Fibroblast of lung (primary cell): ENCODE measurements around the gene PMM1.

Experiments used
- EZH2 ChIP-seq: IDR thresholded peaks from 2 replicates; pipeline ENCODE4 v1.5.1; 2012; ENCODE audit warnings: low read length, control low read depth, mild to moderate bottlenecking; ENCODE audit errors: missing control alignments
- TF ChIP-seq, protein P1 (sequence below), 2 donors: IDR thresholded peaks in 1 of 2; conservative IDR thresholded peaks in 1 of 2; 1 replicate in 1 of 2; 2 replicates in 1 of 2; pipeline ENCODE4 v1.5.1; 2011 to 2012; ENCODE audit warnings: low read length in 2 of 2, control low read depth in 1 of 2, inconsistent platforms in 1 of 2, low read depth in 1 of 2, mild to moderate bottlenecking in 1 of 2

DNA sequence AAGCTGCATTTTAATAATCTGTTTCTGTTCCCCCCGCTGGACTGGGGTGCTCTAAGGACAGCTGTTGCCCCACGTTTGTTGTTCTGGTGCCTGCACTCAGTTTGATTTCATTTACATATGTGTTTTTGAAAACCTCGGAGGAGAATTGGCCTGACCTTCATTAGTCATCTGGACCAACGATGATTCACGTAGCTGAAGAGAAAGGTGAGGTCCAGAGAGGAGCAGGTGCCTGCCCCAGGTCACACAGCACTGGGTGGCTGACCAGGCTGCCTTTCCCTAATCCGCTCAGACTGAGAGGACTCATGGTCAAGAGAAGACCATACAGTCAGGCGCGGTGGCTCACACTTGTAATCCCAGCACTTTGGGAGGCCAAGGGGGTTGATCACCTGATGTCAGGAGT lies 25.1 kb downstream of the PMM1 start:
- TF ChIP-seq EZH2: no peak
- TF ChIP-seq, protein P1, sequence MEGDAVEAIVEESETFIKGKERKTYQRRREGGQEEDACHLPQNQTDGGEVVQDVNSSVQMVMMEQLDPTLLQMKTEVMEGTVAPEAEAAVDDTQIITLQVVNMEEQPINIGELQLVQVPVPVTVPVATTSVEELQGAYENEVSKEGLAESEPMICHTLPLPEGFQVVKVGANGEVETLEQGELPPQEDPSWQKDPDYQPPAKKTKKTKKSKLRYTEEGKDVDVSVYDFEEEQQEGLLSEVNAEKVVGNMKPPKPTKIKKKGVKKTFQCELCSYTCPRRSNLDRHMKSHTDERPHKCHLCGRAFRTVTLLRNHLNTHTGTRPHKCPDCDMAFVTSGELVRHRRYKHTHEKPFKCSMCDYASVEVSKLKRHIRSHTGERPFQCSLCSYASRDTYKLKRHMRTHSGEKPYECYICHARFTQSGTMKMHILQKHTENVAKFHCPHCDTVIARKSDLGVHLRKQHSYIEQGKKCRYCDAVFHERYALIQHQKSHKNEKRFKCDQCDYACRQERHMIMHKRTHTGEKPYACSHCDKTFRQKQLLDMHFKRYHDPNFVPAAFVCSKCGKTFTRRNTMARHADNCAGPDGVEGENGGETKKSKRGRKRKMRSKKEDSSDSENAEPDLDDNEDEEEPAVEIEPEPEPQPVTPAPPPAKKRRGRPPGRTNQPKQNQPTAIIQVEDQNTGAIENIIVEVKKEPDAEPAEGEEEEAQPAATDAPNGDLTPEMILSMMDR (conservative IDR thresholded peaks at IDR 0.05 in 1 of 2, IDR thresholded peaks at IDR 0.05 in 1 of 2; ENCODE audit: low read depth in 1 of 2, low read length in 2 of 2): no peak
